Right lung (tissue), 10 donors: Measurements from ENCODE around the gene HEXIM2. TPM values are rescaled to one million over a fixed set of nuclear protein-coding genes. Genes with fewer than 3 reads are reported as not detected.
"Not testable (repeated sequence)": the region's sequence is repeated elsewhere in the genome, so short reads cannot be mapped to it uniquely, and the experiment has no call there.

Experiments used
- DNase-seq, 2 donors: peaks; one replicate each; pipeline ENCODE4 v3.0.0-alpha.2; 2013
- long read RNA-seq, 8 donors: transcript quantifications; one replicate each; lab custom pipeline, GENCODE V29; 2026
- polyA plus RNA-seq, 5 donors: library from polyadenylated mRNA; unstranded; fragments of 120-200 nt; gene quantifications; one replicate each; pipeline versions ENCODE4 v1.2.1 to v1.2.3, GENCODE V29; 2013; ENCODE audit warnings: inconsistent platforms in 1 of 5, low replicate concordance in 1 of 5; ENCODE audit not compliant: insufficient read length in 5 of 5, insufficient read depth in 1 of 5

HEXIM2 gene
- polyA plus RNA-seq: 10 to 100 TPM in 3 of 5 donors, 1 to 10 TPM in 2; 8.0 to 11.1 (median 10.7) TPM
- long read RNA-seq, donor 1, partial matches to known transcripts: 8 of 19 reads
- long read RNA-seq, donor 1, other reads (novel, unspliced or antisense): 0 of 19 reads
- long read RNA-seq, donor 2, transcript HEXIM2-207 (3 exons, 1,246 nt): major isoform, 7 of 9 reads
- long read RNA-seq, donor 2, partial matches to known transcripts: 0 of 9 reads
- long read RNA-seq, donor 2, other reads (novel, unspliced or antisense): 0 of 9 reads
- long read RNA-seq, donor 3, partial matches to known transcripts: 0 of 2 reads
- long read RNA-seq, donor 3, other reads (novel, unspliced or antisense): 0 of 2 reads
- long read RNA-seq, donor 4: 0 reads
- long read RNA-seq, donor 5, transcript HEXIM2-207 (3 exons, 1,246 nt): major isoform, 5 of 14 reads
- long read RNA-seq, donor 5, partial matches to known transcripts: 5 of 14 reads
- long read RNA-seq, donor 5, other reads (novel, unspliced or antisense): 0 of 14 reads
- long read RNA-seq, donor 6, partial matches to known transcripts: 0 of 11 reads
- long read RNA-seq, donor 6, other reads (novel, unspliced or antisense): 0 of 11 reads
- long read RNA-seq, donor 7, partial matches to known transcripts: 0 of 5 reads
- long read RNA-seq, donor 7, other reads (novel, unspliced or antisense): 0 of 5 reads
- long read RNA-seq, donor 8, partial matches to known transcripts: 0 of 3 reads
- long read RNA-seq, donor 8, other reads (novel, unspliced or antisense): 0 of 3 reads

- DNase-seq: peak; percentile 100
These were observed at the start of gene HEXIM2 for GRCh38 chr17:45161288-45162024. Gene HEXIM2 (plus strand): TSS chr17:45161875. CDS start chr17:45162794, 919 bp downstream.

DNA sequence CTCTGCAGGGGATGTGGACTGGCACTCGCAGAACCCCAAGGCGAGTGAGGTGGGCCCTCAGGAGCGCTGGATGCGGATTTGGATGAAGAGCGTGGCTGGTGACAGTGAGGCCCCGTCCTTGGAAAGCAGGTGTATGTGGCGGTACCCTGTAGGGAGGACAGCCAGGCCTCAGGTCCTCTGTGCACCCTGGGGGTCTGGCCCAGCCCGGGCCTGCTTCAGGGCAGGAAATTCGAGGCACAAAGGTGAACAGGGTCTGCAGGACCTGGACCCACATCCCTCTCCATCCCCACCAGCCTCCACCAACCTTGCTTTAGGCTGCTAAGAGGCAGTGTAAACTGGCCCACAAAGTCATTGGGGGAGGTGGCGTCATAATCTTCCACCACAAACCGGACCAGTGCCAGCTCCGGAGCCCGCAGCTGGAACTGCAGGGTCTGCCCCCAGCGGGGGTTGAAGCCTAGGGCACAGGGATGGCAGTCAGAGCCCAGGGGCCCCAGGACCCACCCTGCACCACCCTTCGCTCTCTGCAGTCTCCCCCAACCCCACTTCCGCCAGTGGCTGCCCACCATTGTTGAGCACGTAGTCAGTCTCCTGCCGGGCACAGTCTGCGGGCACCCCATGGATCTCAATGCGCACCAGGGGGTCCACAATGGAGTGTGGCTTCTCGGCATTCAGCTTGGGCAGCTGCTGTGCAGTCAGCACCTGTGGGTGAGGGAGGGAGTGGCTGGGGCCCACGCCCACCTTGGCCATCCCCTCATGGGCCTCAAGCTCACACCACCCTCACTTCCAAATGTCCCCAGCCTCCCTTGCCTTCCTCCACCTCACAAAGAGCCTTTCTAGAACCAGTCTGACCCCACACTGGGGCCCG is 48.9 kb upstream of the HEXIM2 start:
- DNase-seq: no peak

DNA sequence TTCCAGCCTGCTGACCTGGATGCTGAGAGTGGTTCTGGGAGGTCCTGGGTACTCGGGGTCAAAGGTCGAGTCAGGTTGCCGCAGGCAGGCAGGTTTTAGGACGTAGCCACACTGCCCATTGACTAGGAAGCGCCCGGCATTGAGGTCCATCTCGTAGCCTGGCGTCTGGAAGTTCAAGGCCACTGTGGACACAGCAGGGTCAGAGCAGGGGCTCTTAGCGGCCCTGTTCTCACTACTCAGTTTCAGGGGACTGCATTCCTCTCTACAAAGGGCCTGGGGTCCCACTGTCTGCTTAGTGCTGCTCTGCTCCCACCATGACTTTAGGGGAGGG is 48.3 kb upstream of the HEXIM2 start:
- no peak for DNase-seq

GRCh38 chr17:45114117-45114932 is 47.4 kb upstream of the HEXIM2 start:
- DNase-seq: no peak

DNA sequence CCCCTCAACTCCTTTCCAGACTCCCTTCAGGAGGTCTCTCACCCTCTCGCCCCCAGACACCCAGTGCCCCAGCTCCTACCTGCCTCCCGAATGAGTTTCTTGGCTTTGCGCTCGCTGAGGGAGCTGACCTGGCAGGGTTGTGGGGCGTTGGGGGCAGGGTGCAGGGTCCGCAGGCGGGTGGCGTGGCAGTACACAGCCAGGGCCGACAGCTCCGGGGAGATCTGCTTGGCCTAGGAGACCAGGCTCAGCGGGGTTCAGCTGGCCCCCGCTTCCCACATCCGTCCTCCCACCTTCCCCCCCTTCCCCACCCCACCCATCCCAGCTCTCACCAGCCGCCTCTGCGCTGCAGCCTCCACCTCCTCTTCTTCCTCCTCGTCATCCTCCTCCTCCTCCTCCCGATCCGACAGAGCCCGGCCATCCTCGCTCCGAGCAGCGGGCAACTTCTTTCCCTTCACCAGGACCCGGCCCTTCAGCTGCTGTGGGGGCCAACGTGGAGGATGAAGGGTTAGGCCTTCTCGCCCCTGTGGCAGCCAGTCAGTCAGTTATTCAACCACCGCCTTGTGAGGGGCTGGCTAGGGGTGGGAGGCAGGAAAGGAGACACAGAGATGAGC is 46.6 kb upstream of the HEXIM2 start:
- DNase-seq: no peak

- no peak for DNase-seq
These were observed 45.8 kb upstream of the HEXIM2 start for GRCh38 chr17:45115871-45116270.

DNA sequence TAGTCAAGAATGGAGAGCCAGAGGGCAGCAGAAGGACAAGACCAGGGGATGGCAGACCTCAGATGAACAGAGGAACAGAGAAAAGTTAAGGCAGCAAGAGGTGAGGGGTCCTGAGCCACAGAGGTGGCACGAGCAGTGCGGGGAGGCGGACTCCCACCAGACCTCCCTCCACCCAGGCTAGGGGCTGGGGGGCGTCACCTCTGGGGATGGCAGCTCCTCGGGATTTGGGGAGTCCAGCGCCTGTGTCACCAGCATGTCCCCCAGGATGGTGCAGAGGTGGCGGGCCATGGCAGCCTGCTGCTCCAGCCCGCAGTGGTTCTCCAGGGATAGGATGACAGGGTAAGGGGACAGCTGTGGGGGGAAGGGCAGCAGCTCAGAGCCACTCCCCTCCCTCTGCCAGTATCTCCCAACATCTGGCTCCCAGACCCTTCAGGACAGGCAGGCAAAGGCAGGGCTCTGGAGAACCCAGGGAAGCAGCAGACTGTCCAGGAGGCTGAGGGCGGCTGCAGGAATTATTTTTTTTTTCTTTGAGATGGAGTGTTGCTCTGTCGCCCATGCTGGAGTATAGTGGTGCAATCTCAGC is 45.1 kb upstream of the HEXIM2 start:
- DNase-seq: no peak

- DNase-seq: no peak
These were observed 44.3 kb upstream of the HEXIM2 start for GRCh38 chr17:45117334-45117733.

- no peak for DNase-seq
These were observed 43.6 kb upstream of the HEXIM2 start for GRCh38 chr17:45117848-45118646.

- no peak for DNase-seq
These were observed 43.0 kb upstream of the HEXIM2 start for GRCh38 chr17:45118691-45119090.

DNA sequence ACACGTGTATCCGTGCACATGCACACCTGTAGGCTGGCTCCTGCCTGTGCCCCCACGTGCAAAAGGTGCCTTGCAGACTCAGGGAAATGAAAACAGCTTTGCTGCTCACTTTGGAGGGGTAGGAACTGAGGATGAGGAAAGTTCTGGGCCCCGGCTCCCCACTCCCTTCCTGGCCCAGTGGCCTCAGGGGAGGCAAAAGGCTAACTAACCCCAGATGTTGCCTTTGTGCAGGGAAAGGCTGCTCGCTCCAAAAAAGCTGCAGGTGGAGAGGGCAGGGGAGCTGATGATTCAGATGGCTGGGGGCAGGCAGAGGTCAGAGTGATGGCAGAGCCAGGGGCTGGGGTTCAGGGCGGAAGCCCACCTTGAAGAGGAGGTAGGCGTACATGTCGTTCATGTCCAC is 41.7 kb upstream of the HEXIM2 start:
- no peak for DNase-seq

DNA sequence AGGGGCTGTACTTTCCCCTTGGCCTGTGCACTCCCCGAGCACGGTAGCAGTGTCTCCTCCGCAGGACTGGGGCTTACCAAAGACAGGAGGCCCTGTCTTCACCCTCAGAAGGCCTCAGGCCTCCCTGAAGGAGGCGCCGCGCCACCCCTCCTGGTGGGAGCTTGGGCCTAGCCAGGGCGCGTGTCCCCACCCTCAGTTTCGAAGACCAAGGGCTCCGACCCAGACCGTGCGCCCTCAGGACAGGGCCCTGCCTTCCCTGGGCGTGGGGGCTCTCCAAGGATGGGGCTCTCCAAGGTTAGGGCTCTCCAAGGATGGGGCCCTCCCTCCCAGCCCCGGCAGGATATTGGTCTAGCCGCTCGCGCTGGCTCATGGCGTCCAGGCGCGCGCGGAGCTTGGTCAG is 41.1 kb upstream of the HEXIM2 start:
- DNase-seq: no peak

DNA sequence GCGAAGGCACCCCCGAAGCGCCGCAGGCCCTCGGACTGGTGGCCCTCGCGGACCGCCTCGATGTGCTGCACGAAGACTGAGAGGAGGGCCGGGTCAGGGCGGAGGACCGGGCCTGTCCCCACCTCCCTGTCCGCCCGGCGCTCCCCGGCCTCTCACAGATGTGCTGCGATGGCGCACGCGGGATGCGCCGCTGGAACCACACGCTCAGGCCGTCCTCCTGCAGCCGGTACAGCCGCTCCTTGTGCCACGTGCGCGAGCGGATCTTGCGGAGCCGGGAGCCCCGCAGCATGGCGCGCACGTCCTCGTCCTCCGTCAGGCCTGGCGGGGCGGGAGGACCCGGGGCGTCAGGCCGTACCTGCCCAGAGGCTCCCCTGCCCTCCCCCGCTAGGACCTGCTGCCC is 40.6 kb upstream of the HEXIM2 start:
- no peak for DNase-seq

DNA sequence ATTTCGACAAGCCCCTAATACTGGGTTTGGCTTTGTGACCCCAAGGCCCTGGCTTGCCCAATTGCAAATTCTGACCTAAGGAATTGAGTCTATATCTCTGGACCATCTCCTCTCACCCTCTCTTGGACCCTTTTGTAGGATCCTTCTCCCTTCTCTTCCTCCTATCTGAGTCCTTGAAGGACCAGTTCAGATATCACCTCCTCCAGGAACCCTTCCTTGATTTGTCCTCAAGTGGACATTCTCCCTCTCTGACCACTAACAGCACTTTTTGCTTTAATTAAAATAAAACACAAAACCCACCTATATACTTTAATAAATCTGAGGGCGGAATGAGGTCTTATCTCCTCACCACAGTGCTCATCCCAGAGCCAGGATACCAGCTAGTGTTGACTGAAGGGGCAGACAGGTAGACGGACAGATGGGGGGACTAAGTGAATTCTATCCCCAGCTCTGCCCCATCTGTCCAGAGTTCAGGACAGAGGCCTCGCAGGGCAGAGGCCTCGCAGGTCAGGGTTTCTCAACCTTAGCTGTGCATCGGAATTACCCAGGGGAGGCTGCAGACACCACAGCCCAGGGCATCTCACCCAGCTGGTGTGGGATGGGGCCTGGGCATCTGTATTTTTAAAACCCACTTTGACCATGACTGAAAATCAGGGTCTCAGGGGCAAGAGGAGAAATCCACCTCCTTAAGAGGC is 38.5 kb upstream of the HEXIM2 start:
- DNase-seq: no peak

DNA sequence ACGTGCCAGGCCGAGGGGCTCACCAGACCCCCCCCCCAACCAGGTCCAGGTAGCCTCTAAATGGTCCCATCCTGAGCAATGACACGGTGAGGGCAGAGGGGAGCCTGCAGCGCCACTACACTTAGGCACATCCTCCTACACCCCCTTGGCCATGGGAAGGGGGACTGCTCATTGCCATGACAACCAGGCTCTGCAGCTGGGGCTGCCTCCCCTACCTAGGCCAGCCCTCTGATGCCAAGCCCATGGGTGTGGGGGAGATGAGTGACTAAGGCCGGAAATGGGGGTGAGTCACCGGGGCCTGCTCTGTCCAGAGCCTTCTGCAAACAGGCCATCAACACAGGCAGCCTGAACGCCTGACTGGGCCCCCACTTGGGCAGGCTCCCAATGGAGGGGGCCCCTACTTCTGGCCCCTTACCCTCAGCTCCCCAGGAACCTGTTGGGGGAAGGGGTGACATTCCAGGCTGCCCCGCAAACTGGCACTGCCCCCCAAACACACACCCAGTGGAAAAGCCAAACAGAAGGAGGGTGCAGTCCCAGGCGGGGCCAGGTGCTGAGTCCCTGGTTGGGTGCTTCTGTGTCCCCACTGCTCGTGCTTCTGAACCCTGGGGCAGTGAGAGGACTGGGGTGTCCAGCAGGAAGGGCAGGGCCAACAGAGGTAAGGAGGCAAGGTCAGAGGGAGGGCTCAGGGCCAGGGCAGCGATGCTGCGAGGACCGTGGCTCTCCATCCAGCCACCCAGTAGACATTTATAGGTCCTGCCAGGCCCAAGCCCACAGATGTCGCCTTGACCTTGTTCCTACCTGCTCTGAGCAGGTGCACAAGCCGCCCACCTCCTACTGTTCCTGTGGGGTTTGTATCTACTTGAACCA is 37.5 kb upstream of the HEXIM2 start:
- DNase-seq: no peak

- not testable (repeated sequence) for DNase-seq
These were observed 36.9 kb upstream of the HEXIM2 start for GRCh38 chr17:45124797-45125122.

DNA sequence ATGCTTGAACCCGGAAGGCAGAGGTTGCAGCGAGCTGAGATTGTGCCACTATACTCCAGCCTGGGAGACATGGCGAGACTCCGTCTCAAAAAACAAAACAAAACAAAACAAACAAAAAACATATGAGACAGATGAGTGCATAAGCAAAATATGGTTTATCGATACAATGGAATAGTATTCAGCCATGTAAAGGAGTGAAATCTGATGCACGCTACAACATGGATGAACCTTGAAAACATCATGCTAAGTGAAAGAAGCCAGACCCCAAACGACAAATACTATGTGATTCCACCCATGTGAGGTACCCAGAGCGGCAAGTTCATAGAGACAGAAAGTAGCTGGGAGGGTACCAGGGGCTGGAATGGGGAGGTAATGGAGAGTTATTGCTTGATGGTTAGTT is 36.2 kb upstream of the HEXIM2 start:
- DNase-seq: no peak
